ENCODE measurements around the gene METTL6. TPM values are rescaled to one million over a fixed set of nuclear protein-coding genes. Genes with fewer than 3 reads are reported as not detected.

METTL6 gene
- total RNA-seq, result 10 to 100 TPM; 13.3 to 16.0 TPM
- 1 to 10 TPM; 6.7 to 8.3 TPM for polyA plus RNA-seq
- long read RNA-seq, donor 1, full-length matches to known transcripts, result 6 of 18 reads
- long read RNA-seq, donor 1, partial matches to known transcripts, result 3 of 18 reads
- long read RNA-seq, donor 1, other reads (novel, unspliced or antisense), result 9 of 18 reads
- long read RNA-seq, donor 2, partial matches to known transcripts, result 0 of 4 reads
- long read RNA-seq, donor 2, other reads (novel, unspliced or antisense), result 3 of 4 reads

GRCh38 chr3:15427182-15427880, at the start of gene METTL6, which contains the start of gene EAF1:
Gene METTL6 (minus strand): TSS chr3:15427544. CDS start chr3:15426511, 1,033 bp downstream.
Gene EAF1 (plus strand): TSS chr3:15427598. CDS start chr3:15427780, 182 bp downstream.
- intact Hi-C loops (cut with DNase I), result loop anchor here (2.0 to 5.0 kb wide), 2 partner anchors 129 to 130 kb away; no protein-coding TSS in a partner anchor
- Histone ChIP-seq H3K9me3 (ENCODE audit: control insufficient read depth, low read length) (no peaks in the 10 kb centered on the region), H3K36me3 (ENCODE audit: control insufficient read depth in 1 of 2, insufficient read depth in 2 of 2, low read length in 1 of 2) (peaks cover 0 to 3% of the 10 kb centered on the region in 2 donors), H3K4me3 (ENCODE audit: low read length in 2 of 2) (peak within 1 kb of the TSS; percentile 74 to 89), H3K27ac (ENCODE audit: low read depth in 1 of 2, low read length in 2 of 2) (peak within 1 kb of the TSS; percentile 31 to 72), H3K27me3 (ENCODE audit: control insufficient read depth in 1 of 2, insufficient read depth in 2 of 2, low read length in 1 of 2) (no peaks in the 10 kb centered on the region), H3K4me1 (ENCODE audit: control insufficient read depth in 1 of 2, insufficient read depth in 2 of 2, low read length in 2 of 2) (peaks cover 1 to 4% of the 10 kb centered on the region in 2 donors)
- 0% methylated on average over 51 to 52 of the region's 52 CpGs for WGBS, 2 donors
- ATAC-seq (ENCODE audit: low FRiP score) (peak; percentile 93), DNase-seq (peak; percentile 91 to 95)

GRCh38 chr3:15476378-15476777, 49.0 kb upstream of the METTL6 start:
- Histone ChIP-seq H3K4me1 (ENCODE audit: control insufficient read depth in 1 of 2, insufficient read depth in 2 of 2, low read length in 2 of 2) (no peaks in the 10 kb centered on the region), H3K27ac (ENCODE audit: low read depth in 1 of 2, low read length in 2 of 2) (no peak overlapping the region), H3K4me3 (ENCODE audit: low read length in 2 of 2) (no peak overlapping the region), H3K27me3 (ENCODE audit: control insufficient read depth in 1 of 2, insufficient read depth in 2 of 2, low read length in 1 of 2) (no peaks in the 10 kb centered on the region), H3K9me3 (ENCODE audit: control insufficient read depth, low read length) (no peaks in the 10 kb centered on the region), H3K36me3 (ENCODE audit: control insufficient read depth in 1 of 2, insufficient read depth in 2 of 2, low read length in 1 of 2) (no peaks in the 10 kb centered on the region)
- DNase-seq, result no peak
- intact Hi-C loops (cut with DNase I), result loop anchor here in 1 of 2 donors (5.0 kb wide), 1 partner anchor 46 kb away; the partner anchor contains the start of gene COLQ
- no peak for ATAC-seq (ENCODE audit: low FRiP score)
- WGBS, 2 donors, result 78 to 81% methylated on average over 3 of the region's 3 CpGs

DNA sequence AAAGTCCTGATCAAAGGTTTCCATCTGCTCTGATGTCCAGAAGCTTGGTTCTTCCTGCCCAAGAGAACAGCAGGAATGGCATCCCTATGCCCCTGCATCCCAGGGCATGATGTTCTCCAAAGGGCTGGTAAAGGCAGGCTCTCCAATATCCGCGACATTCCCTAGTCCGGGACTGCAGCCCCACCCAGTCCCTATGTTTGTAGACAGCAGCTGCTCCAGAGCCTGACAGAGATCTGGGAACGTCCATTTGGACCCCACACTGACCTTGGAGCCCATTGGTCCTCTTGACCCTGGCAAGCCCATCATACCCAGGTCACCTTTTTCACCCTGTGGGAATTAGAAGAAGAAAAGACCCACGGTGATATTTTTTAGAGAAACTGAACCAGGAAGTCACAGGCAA, 47.8 kb upstream of the METTL6 start:
- Histone ChIP-seq H3K4me1 (ENCODE audit: control insufficient read depth in 1 of 2, insufficient read depth in 2 of 2, low read length in 2 of 2) (no peaks in the 10 kb centered on the region), H3K36me3 (ENCODE audit: control insufficient read depth in 1 of 2, insufficient read depth in 2 of 2, low read length in 1 of 2) (no peaks in the 10 kb centered on the region), H3K27ac (ENCODE audit: low read depth in 1 of 2, low read length in 2 of 2) (no peak overlapping the region), H3K9me3 (ENCODE audit: control insufficient read depth, low read length) (no peaks in the 10 kb centered on the region), H3K27me3 (ENCODE audit: control insufficient read depth in 1 of 2, insufficient read depth in 2 of 2, low read length in 1 of 2) (no peaks in the 10 kb centered on the region), H3K4me3 (ENCODE audit: low read length in 2 of 2) (no peak overlapping the region)
- intact Hi-C loops (cut with DNase I), result loop anchor here in 1 of 2 donors (5.0 kb wide), 1 partner anchor 47 kb away; the partner anchor contains the start of gene COLQ
- ATAC-seq (ENCODE audit: low FRiP score) (no peak), DNase-seq (no peak)
- WGBS, 2 donors, result 55 to 66% methylated on average over 5 of the region's 5 CpGs

DNA sequence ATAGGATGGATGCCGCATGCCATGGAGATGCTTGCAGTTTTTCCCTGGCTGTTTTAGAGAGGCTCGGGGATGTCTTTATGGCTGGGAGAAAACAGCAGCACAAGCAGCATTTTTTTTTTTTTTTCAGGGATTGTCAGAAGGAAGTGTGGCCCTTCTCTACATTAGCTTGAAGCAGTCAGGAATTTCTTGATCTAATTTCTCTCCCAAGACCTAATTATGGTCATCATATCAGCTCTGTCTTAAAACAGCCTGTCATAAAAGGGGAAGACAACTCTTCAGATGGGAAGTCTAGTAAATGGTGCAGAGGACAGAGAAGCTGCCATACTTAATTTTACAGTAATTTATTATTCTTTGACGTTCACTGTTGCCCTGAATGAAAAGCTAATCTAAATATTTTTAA, 44.5 kb upstream of the METTL6 start:
- Histone ChIP-seq H3K36me3 (ENCODE audit: control insufficient read depth in 1 of 2, insufficient read depth in 2 of 2, low read length in 1 of 2) (no peaks in the 10 kb centered on the region), H3K27ac (ENCODE audit: low read depth in 1 of 2, low read length in 2 of 2) (no peak overlapping the region), H3K27me3 (ENCODE audit: control insufficient read depth in 1 of 2, insufficient read depth in 2 of 2, low read length in 1 of 2) (no peaks in the 10 kb centered on the region), H3K9me3 (ENCODE audit: control insufficient read depth, low read length) (no peaks in the 10 kb centered on the region), H3K4me1 (ENCODE audit: control insufficient read depth in 1 of 2, insufficient read depth in 2 of 2, low read length in 2 of 2) (peaks cover 0 to 3% of the 10 kb centered on the region in 2 donors), H3K4me3 (ENCODE audit: low read length in 2 of 2) (no peak overlapping the region)
- ATAC-seq (ENCODE audit: low FRiP score) (no peak), DNase-seq (no peak)
- intact Hi-C loops (cut with DNase I), result no loop called here
- 75 to 86% methylated on average over 3 of the region's 3 CpGs for WGBS, 2 donors

DNA sequence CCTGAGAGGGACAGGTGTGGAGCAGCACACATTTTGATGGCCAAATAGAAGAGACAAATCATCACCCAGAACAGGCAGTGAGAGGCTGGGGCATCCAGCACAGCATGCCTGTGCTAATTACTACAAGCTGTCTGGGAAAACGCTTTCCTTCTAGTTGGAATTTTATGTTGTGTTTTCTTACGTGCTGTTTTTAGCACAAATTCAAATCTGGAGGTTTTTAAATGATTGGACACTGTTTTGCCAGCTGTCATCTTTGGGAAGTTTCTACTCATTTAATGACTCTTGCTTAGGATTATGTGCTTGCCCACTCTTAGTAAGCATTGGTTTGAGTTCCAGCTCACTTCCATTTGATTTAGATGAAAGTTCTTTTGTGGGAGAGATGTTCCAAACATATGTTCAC, 43.5 kb upstream of the METTL6 start:
- H3K27me3 ChIP-seq (ENCODE audit: control insufficient read depth in 1 of 2, insufficient read depth in 2 of 2, low read length in 1 of 2), result no peaks in the 10 kb centered on the region
- H3K9me3 ChIP-seq (ENCODE audit: control insufficient read depth, low read length), result no peaks in the 10 kb centered on the region
- H3K36me3 ChIP-seq (ENCODE audit: control insufficient read depth in 1 of 2, insufficient read depth in 2 of 2, low read length in 1 of 2), result no peaks in the 10 kb centered on the region
- DNase-seq (no peak), ATAC-seq (ENCODE audit: low FRiP score) (no peak)
- H3K4me3 ChIP-seq (ENCODE audit: low read length in 2 of 2), result no peak overlapping the region
- 16 to 22% methylated on average over 2 of the region's 2 CpGs for WGBS, 2 donors
- H3K4me1 ChIP-seq (ENCODE audit: control insufficient read depth in 1 of 2, insufficient read depth in 2 of 2, low read length in 2 of 2), result peaks cover 0 to 3% of the 10 kb centered on the region in 2 donors
- H3K27ac ChIP-seq (ENCODE audit: low read depth in 1 of 2, low read length in 2 of 2), result no peak overlapping the region
- intact Hi-C loops (cut with DNase I), result no loop called here

DNA sequence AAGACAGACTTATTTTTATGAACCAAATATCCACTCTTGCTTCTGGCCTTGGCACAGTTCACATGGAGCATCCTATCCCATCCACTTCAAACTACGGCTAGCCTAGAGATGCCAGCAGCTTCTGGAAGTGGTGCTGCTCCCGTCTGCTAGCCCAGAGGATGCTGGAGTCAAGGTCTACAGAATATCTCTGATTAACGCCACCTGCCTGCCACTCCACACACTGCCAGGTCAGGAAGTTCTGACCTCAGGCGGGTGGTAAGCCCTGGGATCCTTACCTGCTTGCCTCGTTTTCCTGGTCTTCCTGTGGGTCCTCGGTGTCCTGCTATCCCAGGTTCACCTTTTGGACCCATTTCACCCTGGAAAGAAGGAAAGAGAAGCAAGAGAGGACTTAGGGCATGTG, 42.9 kb upstream of the METTL6 start:
- WGBS, 2 donors, result 92 to 94% methylated on average over 6 of the region's 6 CpGs
- Histone ChIP-seq H3K4me3 (ENCODE audit: low read length in 2 of 2) (no peak overlapping the region), H3K4me1 (ENCODE audit: control insufficient read depth in 1 of 2, insufficient read depth in 2 of 2, low read length in 2 of 2) (peaks cover 0 to 3% of the 10 kb centered on the region in 2 donors), H3K27me3 (ENCODE audit: control insufficient read depth in 1 of 2, insufficient read depth in 2 of 2, low read length in 1 of 2) (no peaks in the 10 kb centered on the region), H3K36me3 (ENCODE audit: control insufficient read depth in 1 of 2, insufficient read depth in 2 of 2, low read length in 1 of 2) (no peaks in the 10 kb centered on the region), H3K9me3 (ENCODE audit: control insufficient read depth, low read length) (no peaks in the 10 kb centered on the region), H3K27ac (ENCODE audit: low read depth in 1 of 2, low read length in 2 of 2) (no peak overlapping the region)
- DNase-seq (no peak), ATAC-seq (ENCODE audit: low FRiP score) (no peak)
- intact Hi-C loops (cut with DNase I), result no loop called here

DNA sequence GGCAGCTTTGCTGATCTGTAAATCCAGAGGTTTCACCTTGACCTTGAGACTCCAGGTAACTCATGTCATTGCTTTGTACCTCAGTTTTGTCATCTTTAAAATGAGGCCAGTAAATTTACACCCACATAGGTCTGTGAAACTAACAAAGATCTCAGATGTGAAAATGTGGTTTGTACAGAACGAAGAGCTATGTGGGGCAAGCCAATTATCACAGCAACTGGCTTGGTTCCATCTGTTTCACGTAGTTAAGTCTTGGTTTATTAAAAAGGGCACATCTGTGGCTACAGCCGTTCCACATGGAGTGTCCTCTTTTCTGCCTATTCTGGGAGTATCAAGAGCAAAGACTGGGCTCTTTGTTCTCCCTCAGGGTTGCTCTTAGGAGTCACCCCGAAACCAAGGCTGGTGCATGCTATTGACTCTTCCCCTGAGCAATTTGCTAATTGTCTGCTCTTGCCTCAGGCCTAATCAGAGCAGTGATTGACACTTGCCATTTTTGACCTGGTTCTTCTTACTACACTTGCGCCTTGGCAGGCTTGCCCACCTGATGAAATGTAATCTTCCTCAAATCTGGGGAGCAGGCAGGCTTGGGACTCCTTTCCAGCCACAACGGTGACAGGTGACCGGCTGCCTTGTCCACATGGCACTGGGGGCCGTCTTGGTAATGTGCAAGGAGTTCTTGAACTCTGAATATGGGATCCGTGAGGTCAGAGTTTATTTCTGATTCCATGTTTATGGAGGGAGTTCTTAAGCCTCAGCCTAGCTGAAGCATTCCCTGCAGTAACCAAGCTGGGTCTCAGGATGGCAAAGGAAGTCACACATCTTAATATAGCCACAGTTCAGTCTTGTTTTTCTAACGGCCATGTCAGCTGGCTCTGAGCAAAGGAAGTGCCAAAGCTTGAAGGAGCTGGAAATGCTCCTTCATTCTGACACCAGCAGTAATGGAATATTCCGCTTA, 40.2 kb upstream of the METTL6 start:
- WGBS, 2 donors, result 42 to 47% methylated on average over 11 of the region's 11 CpGs
- Histone ChIP-seq H3K4me3 (ENCODE audit: low read length in 2 of 2) (no peak overlapping the region), H3K36me3 (ENCODE audit: control insufficient read depth in 1 of 2, insufficient read depth in 2 of 2, low read length in 1 of 2) (peaks cover 0 to 2% of the 10 kb centered on the region in 2 donors), H3K9me3 (ENCODE audit: control insufficient read depth, low read length) (no peaks in the 10 kb centered on the region), H3K4me1 (ENCODE audit: control insufficient read depth in 1 of 2, insufficient read depth in 2 of 2, low read length in 2 of 2) (peaks cover 0 to 3% of the 10 kb centered on the region in 2 donors), H3K27me3 (ENCODE audit: control insufficient read depth in 1 of 2, insufficient read depth in 2 of 2, low read length in 1 of 2) (no peaks in the 10 kb centered on the region), H3K27ac (ENCODE audit: low read depth in 1 of 2, low read length in 2 of 2) (peak overlapping the region; percentile 74 to 98)
- DNase-seq, result peak in 1 of 2 donors; percentile 65
- intact Hi-C loops (cut with DNase I), result no loop called here
- peak; percentile 77 for ATAC-seq (ENCODE audit: low FRiP score)

DNA sequence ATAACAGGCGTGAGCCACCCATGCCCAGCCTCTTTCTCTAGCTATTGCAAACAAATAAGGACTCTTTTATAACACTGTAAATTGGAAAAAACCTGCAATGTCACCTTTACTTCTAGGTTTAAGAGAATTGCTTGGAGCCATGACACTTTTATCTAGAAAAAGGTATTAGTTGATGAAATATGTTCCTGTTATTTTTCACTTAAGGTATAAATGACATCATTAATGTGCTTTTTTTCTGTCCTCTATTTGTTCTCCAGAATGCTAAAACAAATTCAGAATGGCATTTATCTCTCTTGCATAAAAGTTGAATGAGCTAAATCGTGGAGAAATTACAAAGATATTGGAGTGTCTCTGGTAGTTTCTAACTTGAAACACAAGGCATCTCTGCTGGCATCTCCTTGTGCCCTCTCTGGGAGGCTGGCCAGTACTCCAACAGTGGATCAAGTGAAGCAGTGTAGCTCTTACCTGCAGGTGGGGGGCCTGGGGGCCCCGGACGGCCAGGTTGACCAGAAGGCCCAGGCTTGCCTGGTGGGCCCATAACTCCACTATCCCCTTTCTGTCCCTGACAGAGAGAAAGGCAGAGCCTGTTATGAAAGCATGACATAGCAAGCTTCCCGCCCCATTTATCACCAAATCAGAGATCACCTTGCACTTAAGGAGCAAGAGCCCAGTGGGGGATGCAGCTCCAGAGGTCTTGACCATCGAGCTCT, 38.7 kb upstream of the METTL6 start:
- H3K4me3 ChIP-seq (ENCODE audit: low read length in 2 of 2), result no peak overlapping the region
- no peak for DNase-seq
- WGBS, 2 donors, result 95 to 97% methylated on average over 6 of the region's 6 CpGs
- intact Hi-C loops (cut with DNase I), result no loop called here
- no peak overlapping the region for H3K27ac ChIP-seq (ENCODE audit: low read depth in 1 of 2, low read length in 2 of 2)
- H3K4me1 ChIP-seq (ENCODE audit: control insufficient read depth in 1 of 2, insufficient read depth in 2 of 2, low read length in 2 of 2), result peaks cover 0 to 3% of the 10 kb centered on the region in 2 donors
- H3K27me3 ChIP-seq (ENCODE audit: control insufficient read depth in 1 of 2, insufficient read depth in 2 of 2, low read length in 1 of 2), result no peaks in the 10 kb centered on the region
- H3K9me3 ChIP-seq (ENCODE audit: control insufficient read depth, low read length), result no peaks in the 10 kb centered on the region
- H3K36me3 ChIP-seq (ENCODE audit: control insufficient read depth in 1 of 2, insufficient read depth in 2 of 2, low read length in 1 of 2), result peaks cover 0 to 2% of the 10 kb centered on the region in 2 donors
- no peak for ATAC-seq (ENCODE audit: low FRiP score)

Data from aorta (tissue), 5 donors.